Fibroblast of villous mesenchyme (primary cell): ENCODE results near the gene ATAD5. TPM values are rescaled to one million over a fixed set of nuclear protein-coding genes. Genes with fewer than 3 reads are reported as not detected.

Source experiments
- DNase-seq: peaks from one replicate; pipeline ENCODE4 v3.0.0-alpha.2; 2010; ENCODE audit warnings: low read depth
- H3K4me3 ChIP-seq: 2 replicates; pipeline ENCODE4 v1.5.1; 2011; ENCODE audit warnings: low read depth, mild to moderate bottlenecking, low read length
- CTCF ChIP-seq: IDR thresholded peaks from 2 replicates; pipeline ENCODE4 v1.5.1; 2012; ENCODE audit warnings: low read depth, mild to moderate bottlenecking, low read length; ENCODE audit not compliant: insufficient read depth
- total RNA-seq: library from RNA; depleted of rRNA; stranded (reverse); fragments of >200 nt; gene quantifications from 2 replicates; pipeline ENCODE4 v1.2.3, GENCODE V29; 2012

Gene ATAD5
- total RNA-seq: 3.9 and 4.3 TPM in 2 replicates

- peak within 1 kb of the TSS; percentile 97 for H3K4me3 ChIP-seq
- no peak for TF ChIP-seq CTCF
- peak; percentile 93 for DNase-seq
Observed at GRCh38 chr17:30831663-30832437, at the start of gene ATAD5. Gene ATAD5, plus strand, starts transcription at chr17:30831966. Its CDS starts 382 bp downstream, at chr17:30832348.

- TF ChIP-seq CTCF: no peak
- H3K4me3 ChIP-seq: no peak overlapping the region
- no peak for DNase-seq
Observed at GRCh38 chr17:30782206-30782605, 49.6 kb upstream of the ATAD5 start.

GRCh38 chr17:30788918-30789317 lies 42.8 kb upstream of the ATAD5 start:
- DNase-seq: no peak
- no peak overlapping the region for H3K4me3 ChIP-seq
- no peak for TF ChIP-seq CTCF

GRCh38 chr17:30790279-30790678 lies 41.5 kb upstream of the ATAD5 start:
- no peak overlapping the region for H3K4me3 ChIP-seq
- TF ChIP-seq CTCF: no peak
- peak; percentile 42 for DNase-seq

- no peak overlapping the region for H3K4me3 ChIP-seq
- TF ChIP-seq CTCF: no peak
- DNase-seq: no peak
Observed at GRCh38 chr17:30793282-30793977, 38.3 kb upstream of the ATAD5 start.

- H3K4me3 ChIP-seq: no peak overlapping the region
- no peak for DNase-seq
- no peak for TF ChIP-seq CTCF
Observed at GRCh38 chr17:30794372-30794771, 37.4 kb upstream of the ATAD5 start.

GRCh38 chr17:30796016-30796415 lies 35.8 kb upstream of the ATAD5 start:
- no peak for DNase-seq
- H3K4me3 ChIP-seq: no peak overlapping the region
- no peak for TF ChIP-seq CTCF
